ENCODE results near the gene CDK17. TPM values are rescaled to one million over a fixed set of nuclear protein-coding genes. Genes with fewer than 3 reads are reported as not detected.

CDK17 gene
- total and polyA plus RNA-seq, 9 of the 15 experiments (the other 6 are each of a cell fraction or from before 2014, with no cell fraction given), result 4.8 to 39.3 (median 21.6) TPM

DNA sequence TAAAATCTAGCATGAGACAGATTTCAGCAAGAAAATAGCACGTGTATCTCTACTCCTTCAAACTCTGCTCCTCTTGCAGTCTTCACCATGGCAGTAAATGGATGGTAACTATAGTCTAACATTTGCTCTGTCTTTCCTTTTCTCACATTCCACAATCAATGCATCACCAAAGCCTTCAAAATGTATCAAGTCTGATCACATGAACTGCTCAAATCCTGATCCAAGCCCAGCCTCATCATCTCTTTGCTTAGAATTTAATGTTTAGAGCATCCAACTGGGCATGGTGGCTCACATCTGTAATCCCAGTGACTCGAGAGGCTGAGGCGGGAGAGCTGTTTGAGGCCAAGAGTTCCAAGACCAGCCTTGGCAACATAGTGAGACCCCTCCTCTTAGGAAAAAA lies 45.9 kb downstream of the CDK17 start:
- 26% methylated on average over 2 of the region's 3 CpGs for WGBS (ENCODE audit: insufficient coverage, low coverage, missing lambda C conversion rate)
- ATAC-seq (peak; percentile 28; the same call in 2 of the 3 replicates), DNase-seq (ENCODE audit: extremely low read depth in 1 of 4, low spot score in 3 of 4) (no peak), FAIRE-seq (peak; percentile 62)
- no peak overlapping the region for H2AFZ ChIP-seq (ENCODE audit: low read depth, low read length)
- H3K27ac ChIP-seq (ENCODE audit: extremely low read depth, low read depth, low read length), result no peak overlapping the region
- H3K36me3 ChIP-seq (ENCODE audit: control insufficient read depth, insufficient read depth, low read length), result no peaks in the 10 kb centered on the region
- intact Hi-C loops (cut with micrococcal nuclease), result no loop called here
- no peak overlapping the region for H3K4me2 ChIP-seq (ENCODE audit: insufficient read depth, low read length)
- in situ Hi-C loops (cut with MboI), result no loop called here
- H3K27me3 ChIP-seq (ENCODE audit: control insufficient read depth in 2 of 2, insufficient read depth in 2 of 2, low read length in 2 of 2), result no peaks in the 10 kb centered on the region
- no peak overlapping the region for H3K9ac ChIP-seq (ENCODE audit: insufficient read depth in 1 of 2, low read depth in 2 of 2, low read length in 2 of 2)
- no peaks in the 10 kb centered on the region; a peak in 2 of 5 replicates for H3K4me1 ChIP-seq (replicated peaks in 1 of 2; ENCODE audit: control insufficient read depth in 2 of 2, insufficient read depth in 2 of 2, low read length in 2 of 2)
- H3K9me3 ChIP-seq (replicated peaks; ENCODE audit: control insufficient read depth, insufficient read depth, low read depth, low read length), result no peaks in the 10 kb centered on the region
- H3K79me2 ChIP-seq (ENCODE audit: control insufficient read depth, insufficient read depth, low read length), result peaks cover 91% of the 10 kb centered on the region
- ChIA-PET CTCF (ENCODE audit: low intra/inter-chr PET ratio) (no interaction called here), POLR2A (interaction anchor here (0.9 to 1.0 kb wide), 2 partner anchors 14 to 43 kb away, joined by 3 to 4 read pairs; no protein-coding TSS in a partner anchor)
- no peak overlapping the region for H3K4me3 ChIP-seq
- H4K20me1 ChIP-seq (replicated peaks; ENCODE audit: control insufficient read depth, insufficient read depth, low read length), result peaks cover 10% of the 10 kb centered on the region; the same call in 1 of the 2 replicates
- H3K9me1 ChIP-seq (ENCODE audit: control insufficient read depth, insufficient read depth, low read length), result no peaks in the 10 kb centered on the region
- BruUV-seq (replicated peaks), result no TSS peak
- no peak for TF ChIP-seq GTF3C2 (IDR thresholded peaks at IDR 0.05; ENCODE audit: borderline replicate concordance, extremely low read depth, insufficient read length)
- no peak for TF ChIP-seq GATA2 (CRISPR knock-in tag; IDR thresholded peaks at IDR 0.05)
- TF ChIP-seq POLR3A (IDR thresholded peaks at IDR 0.05; ENCODE audit: borderline replicate concordance, extremely low read depth, insufficient read depth, insufficient read length), result no peak
- no peak for TF ChIP-seq ZNF778 (CRISPR knock-in tag; IDR thresholded peaks at IDR 0.05)
- TF ChIP-seq, protein P1, sequence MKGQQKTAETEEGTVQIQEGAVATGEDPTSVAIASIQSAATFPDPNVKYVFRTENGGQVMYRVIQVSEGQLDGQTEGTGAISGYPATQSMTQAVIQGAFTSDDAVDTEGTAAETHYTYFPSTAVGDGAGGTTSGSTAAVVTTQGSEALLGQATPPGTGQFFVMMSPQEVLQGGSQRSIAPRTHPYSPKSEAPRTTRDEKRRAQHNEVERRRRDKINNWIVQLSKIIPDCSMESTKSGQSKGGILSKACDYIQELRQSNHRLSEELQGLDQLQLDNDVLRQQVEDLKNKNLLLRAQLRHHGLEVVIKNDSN (CRISPR knock-in tag; IDR thresholded peaks at IDR 0.05), result no peak
- TF ChIP-seq NFXL1 (CRISPR knock-in tag; IDR thresholded peaks at IDR 0.05), result no peak
- no peak for TF ChIP-seq MAX (CRISPR knock-in tag; IDR thresholded peaks at IDR 0.05)
- TF ChIP-seq ARID1B (IDR thresholded peaks at IDR 0.05), result no peak
- TF ChIP-seq SUPT5H (IDR thresholded peaks at IDR 0.05), result no peak
- TF ChIP-seq ATF2 (CRISPR knock-in tag; IDR thresholded peaks at IDR 0.05), result no peak
- TF ChIP-seq ARHGAP35 (IDR thresholded peaks at IDR 0.05; ENCODE audit: partially characterized antibody), result no peak
- no peak for TF ChIP-seq MEF2A (IDR thresholded peaks at IDR 0.05; ENCODE audit: control insufficient read depth, low read depth, low read length)
- no peak for TF ChIP-seq NFIX (CRISPR knock-in tag; IDR thresholded peaks at IDR 0.05; ENCODE audit: low read depth)
- no peak for TF ChIP-seq CBX8 (IDR thresholded peaks at IDR 0.05; ENCODE audit: borderline replicate concordance, extremely low read depth, low read depth, low read length, poor library complexity, severe bottlenecking)

Data from K562 (cell line).